HG02571 (cell line): Measurements from ENCODE around the gene PDE9A.

Source experiments
- ATAC-seq: cut with Tn5 transposase; IDR thresholded peaks from one replicate; pipeline ENCODE4 v1.9.1; 2021; ENCODE audit warnings: mild to moderate bottlenecking, moderate library complexity; ENCODE audit not compliant: unreplicated experiment

PDE9A gene

DNA sequence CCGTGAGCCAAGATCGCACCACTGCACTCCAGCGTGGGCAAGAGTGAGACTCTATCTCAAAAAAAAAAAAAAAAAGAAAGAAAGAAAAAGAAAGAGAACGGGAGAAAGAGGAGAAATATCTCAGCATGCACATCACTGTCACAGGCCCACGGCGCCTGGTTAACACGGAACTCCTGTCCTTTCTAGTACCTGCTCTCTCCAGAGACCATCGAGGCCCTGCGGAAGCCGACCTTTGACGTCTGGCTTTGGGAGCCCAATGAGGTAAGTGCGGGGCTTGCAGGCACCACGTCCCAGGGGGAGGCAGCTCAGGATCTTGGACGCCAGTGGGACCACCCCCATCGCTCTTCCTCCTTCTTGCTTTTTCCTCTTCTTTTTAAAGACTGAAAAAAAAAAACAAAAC is 100.4 kb downstream of the PDE9A start:
- ATAC-seq, result no peak

DNA sequence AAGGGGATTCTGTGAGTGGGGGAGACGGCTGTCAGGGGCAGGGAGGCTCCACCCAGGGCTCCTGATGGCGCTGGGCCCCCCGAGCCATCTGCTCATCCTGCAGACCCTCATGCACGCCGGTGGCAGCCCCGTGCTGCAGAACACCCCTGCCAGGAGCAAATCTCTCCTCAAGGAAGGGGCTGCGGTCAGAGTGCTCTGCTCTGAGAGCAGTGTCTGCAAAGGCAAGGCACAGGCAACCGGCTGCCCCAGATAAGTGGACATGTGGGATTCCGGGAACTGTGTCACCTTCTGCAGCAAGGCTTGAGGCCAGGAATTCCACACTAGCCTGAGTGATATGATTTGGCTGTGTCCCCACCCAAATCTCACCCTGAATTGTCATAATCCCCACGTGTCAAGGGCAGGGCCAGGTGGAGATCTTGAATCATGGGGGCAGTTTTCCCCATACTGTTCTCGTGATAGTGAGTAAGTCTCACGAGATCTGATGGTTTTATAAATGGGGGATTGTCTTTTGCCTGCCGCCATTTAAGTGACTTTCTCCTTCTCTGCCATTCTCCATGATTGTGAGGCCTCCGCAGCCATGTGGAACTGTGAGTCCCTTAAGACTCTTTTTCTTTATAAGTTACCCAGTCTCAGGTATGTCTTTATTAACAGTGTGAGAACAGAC is 101.0 kb downstream of the PDE9A start:
- no peak for ATAC-seq

DNA sequence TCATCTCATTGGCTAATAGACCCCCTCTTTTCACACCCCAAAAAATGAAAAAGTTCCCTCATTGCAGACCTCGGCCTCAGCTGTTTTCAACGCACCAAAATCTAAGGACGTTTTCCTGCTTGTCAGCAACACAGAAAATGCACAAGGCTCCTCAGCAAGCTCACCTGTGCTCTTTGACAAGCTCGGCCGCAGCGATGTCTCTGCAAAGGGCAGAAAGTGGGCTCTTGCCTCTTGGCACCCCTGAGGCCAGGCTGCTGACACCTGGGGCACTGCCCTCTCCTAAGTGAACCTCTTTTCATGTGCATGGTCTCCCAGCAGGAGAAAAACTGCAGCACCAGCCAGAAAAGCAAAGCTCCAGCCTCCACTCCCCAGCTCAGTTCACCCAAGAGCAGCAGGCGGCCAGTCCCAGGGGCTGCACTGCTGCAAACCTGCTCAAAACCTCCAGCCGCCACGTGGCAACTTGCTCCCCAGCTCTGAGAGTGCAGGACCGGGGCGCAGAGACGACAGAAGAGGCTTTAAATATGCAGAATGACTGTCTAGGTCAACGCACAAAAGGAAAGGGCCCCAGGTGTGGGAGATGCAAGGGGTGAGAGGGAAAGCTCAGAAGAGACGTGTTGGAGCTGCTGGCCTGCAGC is 101.7 kb downstream of the PDE9A start:
- no peak for ATAC-seq

DNA sequence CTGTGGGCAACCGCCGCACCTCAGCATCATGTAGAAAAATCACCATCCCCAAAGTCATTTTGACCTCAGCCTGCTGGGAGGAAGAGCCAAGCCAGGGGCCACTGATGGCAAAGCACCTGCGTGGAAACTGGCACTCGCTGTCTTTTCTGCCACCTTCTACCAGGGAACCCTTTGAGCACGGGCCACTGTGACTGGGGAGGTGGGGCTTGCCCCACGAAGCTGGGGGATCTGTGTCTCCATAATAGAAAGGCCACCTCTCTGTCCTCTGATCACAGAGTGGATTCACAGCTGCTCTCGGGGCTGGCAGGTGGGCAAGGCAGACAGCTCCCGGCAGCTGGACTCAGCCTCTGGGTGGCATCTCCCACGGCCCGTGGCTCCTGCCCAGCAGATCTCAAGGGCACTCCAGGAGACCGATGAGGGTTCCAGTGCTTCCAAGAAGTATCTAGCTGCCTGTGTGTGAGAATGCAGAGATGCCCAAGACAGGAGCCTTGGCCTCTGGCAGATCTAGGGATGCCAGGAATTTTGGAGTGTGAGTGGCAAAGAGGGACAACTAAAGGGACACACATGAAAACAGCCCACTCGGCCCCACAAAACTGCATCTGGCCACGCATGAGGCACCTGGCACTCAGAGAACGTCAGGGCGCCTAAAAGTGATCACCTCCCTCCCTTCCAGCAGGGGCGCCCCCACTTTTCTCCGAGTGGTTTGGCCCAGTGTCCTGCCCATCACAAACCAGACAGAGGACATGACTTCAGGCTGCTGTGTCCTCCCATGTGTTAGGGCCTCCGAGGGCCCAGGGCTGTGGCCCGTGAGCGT is 102.6 kb downstream of the PDE9A start:
- ATAC-seq, result no peak

DNA sequence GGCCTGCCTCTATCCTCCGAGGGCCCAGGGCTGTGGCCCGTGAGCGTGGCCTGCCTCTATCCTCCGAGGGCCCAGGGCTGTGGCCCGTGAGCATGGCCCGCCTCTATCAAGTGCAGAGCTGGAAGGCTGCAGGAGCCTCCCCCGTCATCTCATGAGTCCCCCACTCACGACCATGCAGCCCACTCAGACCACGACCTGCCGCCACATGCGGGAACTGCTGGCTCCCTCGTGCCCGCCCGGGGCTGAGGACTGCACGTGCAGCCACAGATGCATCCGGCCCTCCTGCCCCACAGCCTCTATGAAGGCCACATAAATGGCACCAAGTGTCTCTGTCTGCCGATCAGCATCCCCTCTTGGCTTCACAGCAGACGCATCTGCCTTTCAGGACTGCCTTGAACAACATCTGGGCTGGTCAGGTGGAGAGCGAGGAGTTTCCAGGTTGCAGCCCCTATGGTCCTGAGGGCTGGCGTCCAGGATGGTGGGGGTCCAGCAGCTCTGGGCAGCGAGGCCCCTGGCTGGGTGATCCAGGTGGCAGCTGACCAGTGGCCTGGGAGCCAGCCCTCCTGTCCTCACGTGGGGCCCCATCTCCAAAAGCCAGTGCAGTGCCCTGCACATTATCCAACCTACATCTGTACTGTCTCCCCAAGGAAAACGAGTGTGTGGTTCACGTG is 103.3 kb downstream of the PDE9A start:
- ATAC-seq, result no peak

DNA sequence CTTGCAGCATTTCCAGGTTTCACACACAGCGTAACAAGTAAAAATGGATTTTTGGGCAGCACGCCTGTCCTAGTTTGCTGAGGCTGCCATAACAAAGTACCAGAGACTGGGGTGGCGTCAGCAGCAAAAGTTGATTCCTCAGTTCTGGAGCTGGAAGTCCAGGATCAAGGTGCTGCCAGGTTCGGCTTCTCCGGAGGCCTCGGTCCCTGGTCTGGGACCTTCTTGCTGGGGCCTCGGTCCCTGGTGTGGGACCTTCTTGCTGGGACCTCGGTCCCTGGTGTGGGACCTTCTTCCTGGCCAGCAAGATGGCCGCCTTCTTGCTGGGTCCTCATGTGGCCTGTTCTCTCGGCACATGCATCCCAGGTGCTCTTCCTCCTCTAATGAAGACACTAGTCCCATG is 104.0 kb downstream of the PDE9A start:
- ATAC-seq, result no peak

DNA sequence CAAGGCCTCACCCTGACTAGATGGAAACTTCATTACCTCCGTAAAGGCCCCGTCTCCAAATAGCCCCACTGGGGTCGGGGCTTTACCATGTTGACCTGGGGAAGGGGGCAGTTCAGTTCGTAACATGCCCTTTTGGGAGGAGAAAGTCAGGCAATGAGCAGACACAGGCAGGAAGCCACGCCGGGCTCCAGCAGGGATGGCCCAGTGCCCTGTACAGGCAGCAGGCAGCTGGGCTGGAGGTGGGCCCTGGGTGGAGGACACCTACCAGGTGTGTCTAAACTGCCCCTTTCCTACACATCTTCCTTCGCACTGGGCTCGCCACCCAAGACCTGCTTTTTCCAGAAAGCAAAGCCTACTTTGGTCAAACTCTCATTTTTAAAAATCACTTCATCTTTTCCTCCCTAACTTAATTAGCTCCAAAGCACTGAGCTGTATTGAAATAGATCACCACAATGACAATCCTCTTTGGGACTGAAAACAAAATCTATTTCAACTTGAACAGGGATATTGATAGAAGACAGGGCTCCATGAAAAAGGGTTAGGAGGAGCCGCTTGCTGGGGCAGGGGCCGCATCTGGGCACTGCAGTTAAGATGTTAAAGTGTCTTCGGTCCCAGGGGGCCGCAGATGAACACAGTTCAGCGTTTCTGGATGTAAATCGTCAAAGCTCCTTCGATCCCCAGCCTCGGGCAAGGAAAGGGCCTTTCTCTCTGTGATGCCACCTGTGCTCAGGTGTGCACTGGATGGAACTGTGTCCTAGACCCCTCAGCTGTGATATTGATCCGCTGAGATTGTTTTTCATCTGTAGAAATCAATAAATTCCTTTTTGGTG is 104.6 kb downstream of the PDE9A start:
- no peak for ATAC-seq

DNA sequence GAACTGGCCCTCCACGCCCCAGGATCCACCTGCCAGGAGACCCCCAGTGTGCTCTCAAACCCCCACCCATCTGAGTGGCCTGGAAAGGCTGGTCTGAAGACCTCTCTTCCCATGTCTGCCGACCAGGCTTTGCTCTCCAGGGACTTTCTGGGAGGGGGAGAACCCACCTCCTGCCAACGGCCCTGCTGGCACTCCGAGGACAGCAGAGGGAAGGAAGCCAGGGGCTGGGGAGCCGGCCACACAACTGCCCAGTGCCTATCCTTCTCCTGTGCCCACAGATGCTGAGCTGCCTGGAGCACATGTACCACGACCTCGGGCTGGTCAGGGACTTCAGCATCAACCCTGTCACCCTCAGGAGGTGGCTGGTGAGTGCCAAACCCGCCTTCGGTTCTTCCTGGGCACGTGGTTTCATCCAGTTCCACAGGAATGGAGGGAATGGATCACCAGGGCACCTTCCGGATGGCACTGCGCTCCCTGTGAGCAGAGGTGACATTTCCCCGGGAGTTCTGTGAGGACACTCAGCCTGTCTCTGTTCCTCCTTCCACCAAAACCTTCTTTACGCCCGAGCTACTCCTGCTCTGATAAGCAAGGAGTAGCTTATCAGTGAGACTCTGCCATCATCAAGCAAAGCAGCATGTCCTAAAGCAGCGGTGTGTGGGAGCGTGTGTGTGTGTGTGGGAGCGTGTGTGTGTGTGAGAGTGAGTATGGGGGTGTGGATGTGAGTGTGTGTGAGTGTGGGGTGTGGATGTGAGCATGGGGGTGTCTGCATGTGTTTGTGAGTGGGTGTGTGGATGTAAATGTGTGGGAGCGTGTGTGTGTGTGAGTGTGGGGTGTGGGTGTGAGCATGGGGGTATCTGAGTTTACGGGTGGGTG is 105.5 kb downstream of the PDE9A start:
- no peak for ATAC-seq

DNA sequence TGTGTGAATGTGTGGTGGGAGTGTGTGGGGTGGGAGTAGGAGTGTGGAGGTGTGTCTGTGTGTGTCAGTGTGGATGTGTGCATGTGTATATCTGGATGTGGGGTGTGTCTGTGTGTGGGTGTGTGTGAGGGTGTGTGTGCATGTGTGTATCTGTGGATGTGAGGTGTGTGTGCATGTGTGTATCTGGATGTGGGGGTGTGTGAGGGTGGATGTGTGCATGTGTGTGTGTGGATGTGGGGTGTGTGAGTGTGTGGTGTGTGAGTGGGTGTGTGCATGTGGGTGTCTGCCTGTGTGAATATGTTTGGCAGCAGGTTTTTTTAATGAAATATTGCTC is 106.1 kb downstream of the PDE9A start:
- ATAC-seq, result no peak

DNA sequence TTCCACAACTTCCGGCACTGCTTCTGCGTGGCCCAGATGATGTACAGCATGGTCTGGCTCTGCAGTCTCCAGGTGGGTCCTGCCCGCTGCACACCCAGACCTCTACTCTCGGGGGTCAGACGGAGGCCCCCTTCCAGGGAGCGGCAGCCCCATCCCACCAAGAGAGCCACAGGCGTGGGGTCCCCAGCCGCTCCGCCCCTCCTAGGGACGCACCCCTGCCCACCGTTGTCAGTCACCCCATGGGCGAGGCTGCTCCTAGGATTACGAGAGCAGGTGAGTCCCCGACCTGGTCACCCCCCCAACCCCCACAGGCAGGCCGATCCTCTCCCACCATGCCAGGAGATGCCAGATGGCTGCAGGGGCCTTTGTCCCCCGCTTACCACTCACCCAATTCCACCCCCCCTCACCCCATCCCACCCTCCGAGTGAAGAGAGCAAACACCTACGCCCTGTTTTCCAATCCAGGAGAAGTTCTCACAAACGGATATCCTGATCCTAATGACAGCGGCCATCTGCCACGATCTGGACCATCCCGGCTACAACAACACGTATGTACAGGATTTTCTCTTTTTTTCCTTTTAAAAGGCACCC is 107.0 kb downstream of the PDE9A start:
- no peak for ATAC-seq

DNA sequence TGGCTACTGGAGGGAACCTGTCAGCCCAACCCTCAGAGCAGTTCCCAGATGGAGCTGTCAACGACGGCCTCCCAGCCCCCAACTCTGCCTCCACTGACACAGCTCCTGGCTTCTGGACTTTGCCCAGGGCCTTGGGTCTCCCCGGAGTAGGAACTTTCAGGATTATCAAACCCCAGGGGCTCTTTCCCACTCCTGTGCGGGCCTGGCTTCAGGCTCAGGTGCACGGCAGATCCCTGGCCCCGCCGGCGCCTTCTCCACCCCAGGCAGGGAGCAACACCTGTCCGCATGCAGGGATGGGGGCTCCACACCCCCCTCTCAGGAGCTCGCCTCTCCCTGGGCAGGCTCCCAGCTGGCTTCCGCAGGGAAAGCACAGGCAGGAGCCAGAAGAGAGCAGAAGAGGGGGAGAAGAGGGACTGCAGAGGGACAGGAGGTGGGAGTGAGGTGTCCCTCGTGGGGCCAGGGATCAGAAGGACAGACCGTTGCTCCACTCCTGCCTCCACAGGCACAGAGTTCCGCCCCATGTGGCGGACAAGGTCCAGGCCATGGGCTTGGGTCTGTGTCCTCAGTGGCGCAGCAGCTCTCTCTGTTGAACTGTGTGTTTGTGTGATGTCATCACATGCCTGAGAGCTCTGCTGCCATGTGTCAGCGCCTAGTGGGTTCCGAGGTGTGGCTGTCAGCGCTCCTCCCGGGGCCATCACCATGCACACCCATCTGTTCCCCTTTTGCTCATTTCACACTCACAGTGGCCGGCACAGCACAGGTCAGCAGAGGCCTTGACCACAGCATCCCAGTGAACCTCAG is 107.7 kb downstream of the PDE9A start:
- ATAC-seq, result no peak

DNA sequence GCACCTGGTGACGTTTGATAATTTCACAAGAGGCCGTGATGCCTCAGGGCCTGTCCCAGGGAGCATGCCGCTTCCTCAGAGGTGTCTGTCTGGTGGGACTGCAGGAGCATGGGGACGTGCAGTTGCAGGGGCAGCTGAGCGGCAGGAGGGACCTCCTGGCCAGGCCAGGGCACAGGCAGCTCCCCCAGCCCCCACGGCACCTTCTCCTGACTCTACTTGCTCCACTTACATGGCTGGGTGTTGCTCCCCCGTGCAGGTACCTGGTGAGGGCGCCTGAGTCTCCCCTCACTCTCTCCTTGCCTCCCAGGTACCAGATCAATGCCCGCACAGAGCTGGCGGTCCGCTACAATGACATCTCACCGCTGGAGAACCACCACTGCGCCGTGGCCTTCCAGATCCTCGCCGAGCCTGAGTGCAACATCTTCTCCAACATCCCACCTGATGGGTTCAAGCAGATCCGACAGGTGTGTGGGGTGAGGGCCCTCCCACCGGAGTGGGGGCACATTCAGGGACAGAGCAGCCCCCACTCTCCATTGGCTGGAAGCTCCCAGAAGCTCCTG is 108.4 kb downstream of the PDE9A start:
- no peak for ATAC-seq

DNA sequence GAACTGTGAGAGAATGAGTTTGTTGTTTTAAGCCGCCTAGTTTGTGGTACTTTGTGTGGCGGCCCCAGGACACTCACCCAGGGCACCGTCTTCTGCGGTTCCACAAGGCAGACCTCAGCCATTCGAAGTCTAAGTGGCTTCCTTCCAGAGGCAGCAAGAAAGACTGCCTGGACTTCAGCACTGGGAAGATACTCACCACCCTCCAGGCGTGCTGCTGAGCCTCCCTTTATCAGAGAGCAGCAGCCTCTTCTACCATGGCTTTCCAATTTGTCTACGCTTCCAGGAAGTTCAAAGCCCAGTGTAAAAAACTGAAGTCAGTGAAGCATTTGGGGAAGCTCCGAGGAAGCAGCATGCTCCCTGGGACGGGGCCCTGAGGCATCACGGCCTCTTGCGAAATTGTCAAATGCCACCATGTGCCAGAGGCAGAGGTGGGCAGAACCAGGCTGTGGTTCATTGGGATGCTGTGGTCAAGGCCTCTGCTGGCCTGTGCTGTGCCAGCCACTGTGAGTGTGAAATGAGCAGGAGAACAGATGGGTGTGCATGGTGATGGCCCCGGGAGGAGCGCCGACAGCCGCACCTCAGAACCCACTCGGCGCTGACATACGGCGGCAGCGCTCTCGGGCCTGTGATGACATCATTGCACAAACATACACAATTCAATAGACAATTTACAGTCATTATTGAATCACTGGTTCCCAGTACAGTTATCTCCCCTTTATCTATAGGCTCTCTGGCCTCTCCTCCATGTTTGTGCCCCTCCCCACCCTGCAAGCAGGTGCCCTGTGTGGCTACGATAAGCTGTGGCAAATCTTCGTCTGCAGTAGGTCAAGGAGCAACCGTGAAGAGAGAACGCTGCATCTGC is 110.4 kb downstream of the PDE9A start:
- no peak for ATAC-seq

DNA sequence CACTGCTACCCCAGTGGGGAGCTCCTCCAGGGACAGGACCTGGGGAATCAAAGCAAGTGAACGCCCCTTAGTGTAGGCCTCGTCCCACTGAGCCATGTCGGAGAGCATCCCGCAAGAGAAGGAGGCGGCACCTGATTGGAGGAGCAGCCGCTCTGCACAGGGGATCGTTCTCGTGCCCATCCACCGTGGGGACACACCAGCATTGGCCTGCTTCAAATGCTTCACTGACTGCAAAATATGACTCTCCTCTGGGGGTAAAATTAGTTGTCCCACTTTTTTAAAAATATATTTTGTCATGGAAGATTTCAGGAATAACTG is 111.0 kb downstream of the PDE9A start:
- ATAC-seq, result no peak

DNA sequence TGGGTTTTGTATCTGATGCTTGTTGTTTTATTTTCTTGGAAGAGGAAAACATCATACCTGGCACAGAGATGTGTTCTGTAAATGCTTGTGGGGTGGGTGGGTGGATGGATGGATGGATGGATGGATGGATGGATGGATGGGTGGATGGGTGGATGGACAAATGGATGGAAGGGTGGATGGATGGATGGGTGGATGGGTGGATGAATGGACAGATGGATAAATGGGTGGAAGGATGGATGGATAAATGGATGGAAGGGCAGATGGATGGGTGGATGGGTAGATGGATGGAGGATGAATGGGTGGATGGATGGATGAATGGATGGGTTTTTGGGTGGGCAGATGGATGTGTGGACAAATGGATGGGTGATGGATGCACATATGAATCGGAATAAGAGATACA is 111.5 kb downstream of the PDE9A start:
- no peak for ATAC-seq

DNA sequence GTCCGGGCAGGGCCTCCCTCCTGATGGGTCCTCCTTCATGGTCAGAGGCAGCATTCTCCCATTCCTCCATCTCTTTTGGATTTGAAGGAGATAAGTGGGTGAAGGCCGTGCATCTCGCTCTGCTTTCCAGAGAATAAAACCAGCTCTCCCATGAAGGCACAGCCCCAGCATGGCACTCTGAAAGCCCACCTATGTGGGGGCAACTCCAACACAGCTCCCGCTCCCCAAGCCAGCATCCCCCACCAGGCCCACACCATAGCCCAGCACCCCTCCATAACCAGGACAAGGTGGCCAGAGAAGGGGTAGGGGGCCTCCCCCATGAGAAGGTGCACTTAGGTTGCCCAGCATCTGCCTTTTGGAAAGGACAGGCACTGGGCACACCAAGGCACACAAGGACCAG is 112.2 kb downstream of the PDE9A start:
- ATAC-seq, result no peak

DNA sequence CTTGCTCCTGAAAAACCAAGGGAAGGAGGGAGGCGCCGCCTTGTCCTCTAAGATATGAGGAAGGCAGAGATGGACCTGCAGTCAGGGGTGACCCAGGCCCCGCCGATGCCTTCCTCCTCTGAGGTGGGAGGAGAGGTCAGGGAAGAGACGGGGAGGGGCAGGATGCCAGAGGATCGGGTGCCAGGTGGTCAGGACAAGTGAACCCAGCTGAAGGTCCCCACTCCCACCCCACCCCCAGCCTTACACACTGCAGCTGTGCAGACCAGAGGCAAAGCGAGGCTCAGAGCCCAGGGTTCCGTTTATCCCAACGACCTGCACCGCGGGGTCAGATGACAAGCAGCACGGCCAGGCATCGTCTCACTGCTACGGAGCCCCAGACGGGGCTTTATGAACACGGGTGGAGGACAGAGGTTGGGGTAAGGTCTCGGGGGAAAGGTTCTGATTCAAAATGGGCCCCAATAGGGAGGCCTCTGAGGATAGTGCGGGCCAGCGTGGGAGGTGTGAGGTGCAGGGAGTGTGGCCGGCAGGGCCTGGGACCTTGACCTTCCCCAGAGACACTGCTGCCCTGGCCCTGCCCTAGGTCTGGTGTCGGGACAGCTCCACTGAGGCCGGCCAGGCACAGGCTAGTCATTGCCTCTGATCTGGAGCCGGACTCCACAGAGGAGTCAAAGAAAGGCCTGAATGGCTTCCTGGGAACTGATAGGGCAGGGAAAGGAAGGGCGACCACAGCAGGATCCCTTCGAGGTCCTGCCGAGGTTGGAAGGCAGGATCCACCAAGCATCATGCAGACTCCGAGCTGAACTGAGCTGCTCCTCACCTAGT is 113.5 kb downstream of the PDE9A start:
- ATAC-seq, result no peak
